ENCODE measurements around the gene KCNQ1. TPM values are rescaled to one million over a fixed set of nuclear protein-coding genes. Genes with fewer than 3 reads are reported as not detected.

KCNQ1 gene
- total and polyA plus RNA-seq, 9 donors, result 1.4 to 17.2 (median 3.8) TPM

GRCh38 chr11:2836315-2837095, 391.7 kb downstream of the KCNQ1 start:
- Histone ChIP-seq H3K36me3 (no peaks in the 10 kb centered on the region), H3K4me3 (no peak overlapping the region), H3K4me1 (ENCODE audit: insufficient read depth) (peaks cover 8% of the 10 kb centered on the region), H3K9me3 (no peaks in the 10 kb centered on the region), H3K27ac (no peak overlapping the region), H3K27me3 (no peaks in the 10 kb centered on the region)
- TF ChIP-seq POLR2A (IDR thresholded peaks at IDR 0.05) (no peak), CTCF (IDR thresholded peaks at IDR 0.05) (no peak), EP300 (IDR thresholded peaks at IDR 0.05) (no peak)
- WGBS, 3 donors, result 91 to 92% (median 92%) methylated on average over 23 of the region's 23 CpGs
- intact Hi-C loops (cut with DNase I), result loop anchor here in 1 of 4 donors (5.0 kb wide), 1 partner anchor 41 kb away; no protein-coding TSS in a partner anchor
- DNase-seq, result no peak

- WGBS, 3 donors, result 65 to 75% (median 71%) methylated on average over 15 to 20 of the region's 20 CpGs
- no peaks in the 10 kb centered on the region for H3K9me3 ChIP-seq
- no peak overlapping the region for H3K27ac ChIP-seq
- DNase-seq, result peak in 1 of 5 donors; percentile 55
- no peaks in the 10 kb centered on the region for H3K36me3 ChIP-seq
- intact Hi-C loops (cut with DNase I), result loop anchor here in 1 of 4 donors (5.0 kb wide), 1 partner anchor 40 kb away; no protein-coding TSS in a partner anchor
- H3K4me3 ChIP-seq, result no peak overlapping the region
- H3K27me3 ChIP-seq, result no peaks in the 10 kb centered on the region
- H3K4me1 ChIP-seq (ENCODE audit: insufficient read depth), result peaks cover 8% of the 10 kb centered on the region
- TF ChIP-seq CTCF (IDR thresholded peaks at IDR 0.05) (no peak), EP300 (IDR thresholded peaks at IDR 0.05) (no peak), POLR2A (IDR thresholded peaks at IDR 0.05) (no peak)
Measured at GRCh38 chr11:2837096-2837601, 392.3 kb downstream of the KCNQ1 start.

- Histone ChIP-seq H3K27ac (no peak overlapping the region), H3K36me3 (no peaks in the 10 kb centered on the region), H3K9me3 (no peaks in the 10 kb centered on the region), H3K27me3 (no peaks in the 10 kb centered on the region), H3K4me1 (ENCODE audit: insufficient read depth) (peaks cover 8% of the 10 kb centered on the region), H3K4me3 (no peak overlapping the region)
- 80 to 86% (median 85%) methylated on average over 12 of the region's 12 CpGs for WGBS, 3 donors
- TF ChIP-seq POLR2A (IDR thresholded peaks at IDR 0.05) (no peak), CTCF (IDR thresholded peaks at IDR 0.05) (no peak), EP300 (IDR thresholded peaks at IDR 0.05) (no peak)
- intact Hi-C loops (cut with DNase I), result loop anchor here in 1 of 4 donors (5.0 kb wide), 1 partner anchor 40 kb away; no protein-coding TSS in a partner anchor
- DNase-seq, result no peak
Measured at GRCh38 chr11:2837651-2838050, 392.8 kb downstream of the KCNQ1 start.

- Histone ChIP-seq H3K9me3 (no peaks in the 10 kb centered on the region), H3K27ac (no peak overlapping the region), H3K4me1 (ENCODE audit: insufficient read depth) (peaks cover 8% of the 10 kb centered on the region), H3K27me3 (no peaks in the 10 kb centered on the region), H3K4me3 (no peak overlapping the region), H3K36me3 (no peaks in the 10 kb centered on the region)
- no peak for TF ChIP-seq EP300 (IDR thresholded peaks at IDR 0.05)
- TF ChIP-seq POLR2A (IDR thresholded peaks at IDR 0.05), result no peak
- TF ChIP-seq CTCF (IDR thresholded peaks at IDR 0.05), result no peak
- 68 to 76% (median 70%) methylated on average over 11 of the region's 11 CpGs for WGBS, 3 donors
- no peak for DNase-seq
- intact Hi-C loops (cut with DNase I), result loop anchor here in 1 of 4 donors (5.0 kb wide), 1 partner anchor 39 kb away; no protein-coding TSS in a partner anchor
Measured at GRCh38 chr11:2838091-2838490, 393.3 kb downstream of the KCNQ1 start.
